Erythroblast (primary cell): ENCODE results near the gene NDUFA3.

Experiments used
- DNase-seq, 2 experiments: peaks; one replicate each; lab custom pipeline; 2025; lab: John Stamatoyannopoulos, UW
- GATA1 ChIP-seq: IDR thresholded peaks from 2 replicates; pipeline ENCODE4 v1.6.1; 2011; ENCODE audit warnings: low read depth, mild to moderate bottlenecking, control low read depth, low read length, moderate library complexity
- POLR2A ChIP-seq: IDR thresholded peaks from 2 replicates; pipeline ENCODE4 v1.6.1; 2011; ENCODE audit warnings: mild to moderate bottlenecking, low read length

The NDUFA3 gene

GRCh38 chr19:54102421-54103169 lies at the start of gene NDUFA3:
Gene NDUFA3, plus strand, starts transcription at chr19:54102855. Its CDS starts 24 bp downstream, at chr19:54102879.
- peak; percentile 98 to 99 for DNase-seq
- TF ChIP-seq GATA1 (no peak), POLR2A (peak; percentile 86)

GRCh38 chr19:54062643-54063042 lies 40.0 kb upstream of the NDUFA3 start:
- TF ChIP-seq POLR2A (no peak), GATA1 (no peak)
- no peak for DNase-seq

GRCh38 chr19:54063350-54064116 lies 39.1 kb upstream of the NDUFA3 start, which contains the start of gene VSTM1:
Gene VSTM1, minus strand, starts transcription at chr19:54063897. Its CDS starts 120 bp downstream, at chr19:54063777.
- no peak for TF ChIP-seq GATA1
- TF ChIP-seq POLR2A, result no peak
- DNase-seq, result no peak

- DNase-seq, result no peak
- TF ChIP-seq GATA1, result no peak
- TF ChIP-seq POLR2A, result no peak
Measured at GRCh38 chr19:54069470-54069869, 33.2 kb upstream of the NDUFA3 start.

- TF ChIP-seq POLR2A (no peak), GATA1 (no peak)
Measured at GRCh38 chr19:54073829-54074228, 28.8 kb upstream of the NDUFA3 start.

GRCh38 chr19:54074851-54075250 lies 27.8 kb upstream of the NDUFA3 start:
- DNase-seq, result no peak
- no peak for TF ChIP-seq POLR2A
- TF ChIP-seq GATA1, result no peak

More at GRCh38 chr19:54073829-54074228, 28.8 kb upstream of the NDUFA3 start:
- DNase-seq, result no peak

GRCh38 chr19:54077334-54077733 lies 25.3 kb upstream of the NDUFA3 start:
- no peak for TF ChIP-seq POLR2A
- TF ChIP-seq GATA1, result no peak
- DNase-seq, result no peak

GRCh38 chr19:54081032-54081431 lies 21.6 kb upstream of the NDUFA3 start, which contains the start of gene TARM1:
Gene TARM1, minus strand, starts transcription at chr19:54081365. Its CDS starts 25 bp downstream, at chr19:54081340.
- TF ChIP-seq GATA1 (no peak), POLR2A (no peak)

GRCh38 chr19:54084410-54084809 lies 18.2 kb upstream of the NDUFA3 start:
- no peak for DNase-seq
- TF ChIP-seq GATA1, result no peak
- TF ChIP-seq POLR2A, result no peak

More at GRCh38 chr19:54081032-54081431, 21.6 kb upstream of the NDUFA3 start, which contains the start of gene TARM1:
- DNase-seq, result no peak

- no peak for DNase-seq
- TF ChIP-seq GATA1, result no peak
- TF ChIP-seq POLR2A, result no peak
Measured at GRCh38 chr19:54094426-54095000, 8.1 kb upstream of the NDUFA3 start.

GRCh38 chr19:54095136-54095858 lies 7.4 kb upstream of the NDUFA3 start:
- TF ChIP-seq GATA1, result no peak
- DNase-seq, result no peak

- peak; percentile 37 for DNase-seq
Measured at GRCh38 chr19:54095859-54096616, 6.6 kb upstream of the NDUFA3 start.
